Right kidney (tissue), 9 donors: ENCODE results near the gene DCBLD1.
"Not testable (repeated sequence)": the region's sequence is repeated elsewhere in the genome, so short reads cannot be mapped to it uniquely, and the experiment has no call there.

Experiments used
- DNase-seq: peaks from one replicate; pipeline ENCODE4 v3.0.0-alpha.2; 2016
- long read RNA-seq, 8 donors: transcript quantifications; one replicate each; lab custom pipeline, GENCODE V29; 2026

DCBLD1 gene
- long read RNA-seq, donor 1, partial matches to known transcripts, result 35 of 42 reads
- long read RNA-seq, donor 1, other reads (novel, unspliced or antisense), result 6 of 42 reads
- long read RNA-seq, donor 2, partial matches to known transcripts, result 0 of 1 reads
- long read RNA-seq, donor 2, other reads (novel, unspliced or antisense), result 0 of 1 reads
- long read RNA-seq, donor 3, partial matches to known transcripts, result 0 of 1 reads
- long read RNA-seq, donor 3, other reads (novel, unspliced or antisense), result 0 of 1 reads
- long read RNA-seq, donor 4, partial matches to known transcripts, result 53 of 59 reads
- long read RNA-seq, donor 4, other reads (novel, unspliced or antisense), result 5 of 59 reads
- long read RNA-seq, donor 5, partial matches to known transcripts, result 0 of 2 reads
- long read RNA-seq, donor 5, other reads (novel, unspliced or antisense), result 0 of 2 reads
- long read RNA-seq, donor 6, partial matches to known transcripts, result 42 of 51 reads
- long read RNA-seq, donor 6, other reads (novel, unspliced or antisense), result 7 of 51 reads
- long read RNA-seq, donor 7, result 0 reads
- long read RNA-seq, donor 8, partial matches to known transcripts, result 42 of 44 reads
- long read RNA-seq, donor 8, other reads (novel, unspliced or antisense), result 0 of 44 reads

GRCh38 chr6:117482240-117483003 lies at the start of gene DCBLD1:
DCBLD1 (plus strand) TSS chr6:117482674; CDS start chr6:117482782, 108 bp downstream.
- peak; percentile 78 for DNase-seq

GRCh38 chr6:117440706-117441525 lies 41.6 kb upstream of the DCBLD1 start:
- DNase-seq, result no peak

- DNase-seq, result no peak
Measured at GRCh38 chr6:117441824-117442264, 40.6 kb upstream of the DCBLD1 start.

GRCh38 chr6:117442313-117442712 lies 40.2 kb upstream of the DCBLD1 start:
- DNase-seq, result not testable (repeated sequence)

- no peak for DNase-seq
Measured at GRCh38 chr6:117444600-117444999, 37.9 kb upstream of the DCBLD1 start.

- no peak for DNase-seq
Measured at GRCh38 chr6:117446861-117447260, 35.6 kb upstream of the DCBLD1 start.

- no peak for DNase-seq
Measured at GRCh38 chr6:117448011-117448410, 34.5 kb upstream of the DCBLD1 start.

- DNase-seq, result no peak
Measured at GRCh38 chr6:117448732-117449485, 33.6 kb upstream of the DCBLD1 start.

GRCh38 chr6:117449549-117450439 lies 32.7 kb upstream of the DCBLD1 start:
- DNase-seq, result peak; percentile 43

GRCh38 chr6:117451671-117452070 lies 30.8 kb upstream of the DCBLD1 start:
- no peak for DNase-seq

GRCh38 chr6:117456250-117456649 lies 26.2 kb upstream of the DCBLD1 start:
- no peak for DNase-seq

- DNase-seq, result no peak
Measured at GRCh38 chr6:117456998-117457397, 25.5 kb upstream of the DCBLD1 start.

- no peak for DNase-seq
Measured at GRCh38 chr6:117459204-117459944, 23.1 kb upstream of the DCBLD1 start.

- no peak for DNase-seq
Measured at GRCh38 chr6:117463762-117464665, 18.5 kb upstream of the DCBLD1 start.

GRCh38 chr6:117464700-117465099 lies 17.8 kb upstream of the DCBLD1 start:
- no peak for DNase-seq

- DNase-seq, result no peak
Measured at GRCh38 chr6:117465691-117466090, 16.8 kb upstream of the DCBLD1 start.

GRCh38 chr6:117467876-117468275 lies 14.6 kb upstream of the DCBLD1 start:
- DNase-seq, result no peak

GRCh38 chr6:117468527-117468926 lies 13.9 kb upstream of the DCBLD1 start:
- not testable (repeated sequence) for DNase-seq
